KOPT-K1 (cell line): Measurements from ENCODE around the gene SLC6A1.
"Not testable (repeated sequence)": the region's sequence is repeated elsewhere in the genome, so short reads cannot be mapped to it uniquely, and the experiment has no call there.

Experiments
- H3K27ac ChIP-seq: fragments of 200-600 bp; sonication (generic); 2 replicates; pipeline ENCODE4 v1.5.1; 2016; ENCODE audit warnings: antibody characterized with exemption, mild to moderate bottlenecking, low read depth, low read length; ENCODE audit not compliant: poor library complexity, severe bottlenecking
- H3K36me3 ChIP-seq: fragments of 200-600 bp; sonication (generic); 2 replicates; pipeline ENCODE4 v1.5.1; 2017; ENCODE audit warnings: antibody characterized with exemption, mild to moderate bottlenecking, low read length, moderate library complexity; ENCODE audit not compliant: insufficient read depth
- H3K9me3 ChIP-seq: fragments of 200-600 bp; sonication (generic); 2 replicates; pipeline ENCODE4 v1.5.1; 2017; ENCODE audit warnings: antibody characterized with exemption, low read length, mild to moderate bottlenecking; ENCODE audit not compliant: insufficient read depth, poor library complexity, severe bottlenecking

The SLC6A1 gene

DNA sequence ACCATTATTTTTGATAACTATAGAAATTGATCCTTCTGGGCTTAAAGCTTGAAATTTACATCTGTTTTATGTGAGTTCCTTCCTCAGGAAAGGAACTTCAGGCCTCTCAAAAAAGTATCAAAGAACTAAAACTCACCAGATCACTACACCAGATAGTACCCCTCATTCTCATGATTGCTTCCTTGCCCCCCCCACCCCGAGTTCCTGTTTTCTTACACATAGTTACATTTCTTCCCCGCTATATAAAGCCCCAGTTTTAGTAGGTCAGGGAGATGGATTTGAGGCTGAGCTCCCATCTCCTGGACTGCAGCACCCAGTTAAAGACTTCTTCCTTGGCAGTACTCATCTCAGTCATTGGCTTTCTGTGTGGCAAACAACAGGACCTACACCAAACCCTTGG is 81.5 kb downstream of the SLC6A1 start:
- Histone ChIP-seq H3K27ac (no peak overlapping the region), H3K36me3 (no peaks in the 10 kb centered on the region), H3K9me3 (no peaks in the 10 kb centered on the region)

DNA sequence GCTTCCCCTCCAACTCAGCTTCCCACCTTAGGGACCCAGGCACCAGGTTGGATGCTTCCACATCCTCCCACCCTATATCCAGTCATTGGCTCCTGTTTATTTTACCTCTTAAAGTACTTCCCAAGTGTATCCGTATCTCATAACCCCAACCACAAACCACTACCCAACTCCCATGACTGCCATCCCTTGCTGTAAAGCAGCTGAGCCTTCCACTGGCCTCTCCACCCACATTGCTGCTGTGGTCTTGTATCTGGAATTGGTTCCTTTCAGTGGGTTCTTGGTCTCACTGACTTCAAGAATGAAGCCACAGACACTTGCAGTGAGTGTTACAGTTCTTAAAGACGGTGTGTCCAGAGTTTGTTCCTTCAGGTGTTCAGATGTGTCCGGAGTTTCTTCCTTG is 81.9 kb downstream of the SLC6A1 start:
- no peaks in the 10 kb centered on the region for H3K9me3 ChIP-seq
- H3K36me3 ChIP-seq = no peaks in the 10 kb centered on the region

DNA sequence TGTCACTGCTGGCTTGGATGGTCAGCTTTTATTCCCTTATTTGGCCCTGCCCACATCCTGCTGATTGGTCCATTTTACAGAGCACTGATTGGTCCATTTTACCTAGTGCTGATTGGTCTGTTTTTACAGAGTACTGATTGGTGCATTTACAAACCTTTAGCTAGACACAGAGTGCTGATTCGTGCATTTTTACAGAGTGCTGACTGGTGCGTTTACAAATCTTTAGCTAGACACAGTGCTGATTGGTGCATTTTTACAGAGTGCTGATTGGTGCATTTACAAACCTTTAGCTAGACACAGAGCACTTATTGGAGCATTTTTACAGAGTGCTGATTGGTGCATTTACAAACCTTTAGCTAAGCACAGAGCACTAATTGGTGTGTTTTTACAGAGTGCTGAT is 82.6 kb downstream of the SLC6A1 start:
- not testable (repeated sequence) for H3K36me3 ChIP-seq, H3K27ac ChIP-seq, H3K9me3 ChIP-seq

More for the DNA sequence above, 81.9 kb downstream of the SLC6A1 start:
- no peak overlapping the region for H3K27ac ChIP-seq

DNA sequence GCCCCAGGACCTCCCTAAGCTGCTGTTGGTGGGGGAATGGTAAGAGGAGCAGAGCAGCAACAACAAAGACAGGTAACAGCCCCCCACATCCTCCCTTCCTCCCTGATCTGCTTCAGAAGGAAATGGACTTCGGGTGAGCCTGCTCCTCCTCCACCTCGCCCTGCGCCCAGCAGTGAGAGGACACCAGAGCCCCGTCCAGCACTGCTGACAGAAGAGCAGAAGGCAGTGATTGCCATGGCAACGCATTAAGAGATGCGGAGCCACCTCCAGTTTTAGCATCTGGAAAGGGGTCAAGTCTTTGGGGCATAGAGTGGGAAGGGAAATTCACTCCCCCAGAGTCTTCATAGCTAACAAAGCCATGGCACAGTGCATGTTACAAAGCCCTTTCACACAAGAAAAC is 84.2 kb downstream of the SLC6A1 start:
- no peak overlapping the region for H3K27ac ChIP-seq
- no peaks in the 10 kb centered on the region for H3K36me3 ChIP-seq
- H3K9me3 ChIP-seq = no peaks in the 10 kb centered on the region

DNA sequence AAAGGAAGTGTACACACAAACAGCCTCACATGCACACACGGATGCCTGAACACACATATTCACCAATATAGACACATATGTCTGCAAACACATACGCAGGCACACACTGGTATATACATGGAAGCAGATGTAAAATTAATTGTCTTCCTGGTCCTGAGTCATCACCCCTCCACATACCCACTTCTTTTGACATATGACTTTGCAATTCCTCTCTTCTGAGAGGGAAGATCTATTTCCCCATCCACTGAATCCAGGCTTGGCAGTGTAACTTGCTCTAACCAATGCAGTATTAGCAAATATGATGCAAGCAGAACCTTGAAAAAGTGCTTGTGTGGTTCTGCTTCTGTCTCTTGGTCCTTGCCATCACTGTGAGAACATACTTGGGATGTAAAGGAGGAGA is 84.9 kb downstream of the SLC6A1 start:
- H3K9me3 ChIP-seq = no peaks in the 10 kb centered on the region
- no peaks in the 10 kb centered on the region for H3K36me3 ChIP-seq
- no peak overlapping the region for H3K27ac ChIP-seq

DNA sequence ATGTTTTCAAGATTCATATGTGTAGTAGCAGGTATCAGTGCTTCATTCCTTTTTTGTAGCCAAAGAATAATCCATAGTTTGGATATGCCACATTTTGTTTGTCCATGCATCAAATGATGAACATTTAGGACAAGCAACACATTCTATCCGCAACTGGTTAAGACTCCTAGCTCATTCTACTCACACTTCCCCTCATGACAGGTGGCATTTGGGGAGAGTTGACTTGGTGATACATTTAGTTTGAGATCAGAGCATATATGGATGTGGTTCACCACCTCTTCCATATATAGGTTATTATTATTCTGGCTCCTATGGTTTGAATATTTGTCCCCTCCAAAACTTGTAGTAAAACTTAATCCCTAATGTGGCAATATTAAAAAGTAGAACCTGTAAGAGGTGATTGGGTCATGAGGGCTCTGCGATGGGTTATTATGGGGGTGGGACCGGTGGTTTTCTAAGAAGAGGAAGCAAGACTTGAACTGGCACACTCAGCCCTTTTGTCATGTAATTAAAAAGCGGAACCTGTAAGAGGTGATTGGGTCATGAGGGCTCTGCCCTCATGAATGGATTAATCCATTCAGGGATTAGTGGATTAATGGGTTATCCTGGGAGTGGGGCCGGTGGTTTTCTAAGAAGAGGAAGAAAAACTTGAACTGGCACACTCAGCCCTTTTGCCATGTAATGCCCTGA is 86.4 kb downstream of the SLC6A1 start:
- Histone ChIP-seq H3K27ac (no peak overlapping the region), H3K9me3 (no peaks in the 10 kb centered on the region), H3K36me3 (no peaks in the 10 kb centered on the region)

DNA sequence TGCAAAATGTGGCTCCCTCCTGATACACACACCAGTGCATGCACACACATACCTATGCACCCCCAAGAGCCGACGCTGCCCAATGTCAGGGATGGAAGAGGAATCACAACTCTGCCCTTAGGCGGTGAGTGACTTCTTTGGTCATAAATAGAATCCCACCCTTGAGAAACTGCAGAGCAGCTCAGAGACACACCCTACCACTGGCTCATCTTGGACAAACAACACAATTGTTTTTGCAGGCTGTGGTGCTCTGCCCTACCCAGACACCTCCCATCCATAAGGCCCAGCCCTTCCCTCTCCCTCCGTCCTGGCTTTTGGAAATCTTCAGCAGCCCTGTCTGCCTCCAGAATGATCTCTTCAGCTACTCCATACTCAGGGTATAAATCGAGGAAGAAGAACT is 87.9 kb downstream of the SLC6A1 start:
- Histone ChIP-seq H3K27ac (no peak overlapping the region), H3K36me3 (no peaks in the 10 kb centered on the region), H3K9me3 (no peaks in the 10 kb centered on the region)

DNA sequence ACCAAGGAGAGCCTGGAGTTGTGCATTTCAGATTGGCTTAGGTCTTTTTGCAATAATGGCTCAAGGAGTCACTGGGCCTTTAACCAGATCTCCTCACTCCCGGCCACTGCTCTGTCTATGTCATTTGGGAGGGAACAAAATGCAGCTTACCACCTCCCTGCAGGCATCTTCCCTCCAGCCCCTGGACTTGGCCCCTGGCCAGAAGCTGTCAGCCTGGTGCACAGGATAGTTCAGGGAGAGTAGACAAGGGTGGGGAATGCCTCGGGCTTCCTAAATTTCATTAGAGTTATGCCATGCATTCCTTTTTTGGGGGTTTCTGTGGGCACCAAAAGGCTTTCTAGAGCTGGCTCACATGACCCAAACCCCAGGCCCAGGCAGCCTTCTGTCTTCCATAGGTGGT is 91.5 kb downstream of the SLC6A1 start:
- no peak overlapping the region for H3K27ac ChIP-seq
- no peaks in the 10 kb centered on the region for H3K36me3 ChIP-seq
- H3K9me3 ChIP-seq = no peaks in the 10 kb centered on the region

DNA sequence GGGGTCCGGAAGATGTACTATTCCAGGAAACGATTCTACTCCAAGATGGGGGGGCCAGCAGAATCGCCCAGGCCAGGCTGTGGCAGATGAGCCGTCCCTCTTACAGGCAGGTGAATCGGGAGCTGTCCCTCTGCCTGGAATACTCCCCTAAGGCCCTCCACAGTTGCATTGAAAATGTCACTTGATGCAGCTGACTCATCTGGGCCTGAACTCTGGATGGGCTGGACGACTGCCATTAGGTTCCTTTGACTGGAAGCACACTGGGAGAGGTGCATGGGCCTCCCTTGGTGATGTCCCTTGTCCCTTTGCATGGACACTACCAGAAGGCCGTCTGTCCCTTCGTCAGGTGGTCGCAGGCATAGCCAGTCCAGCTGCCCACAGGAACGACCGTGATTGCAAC is 92.1 kb downstream of the SLC6A1 start:
- Histone ChIP-seq H3K27ac (no peak overlapping the region), H3K36me3 (no peaks in the 10 kb centered on the region), H3K9me3 (no peaks in the 10 kb centered on the region)

DNA sequence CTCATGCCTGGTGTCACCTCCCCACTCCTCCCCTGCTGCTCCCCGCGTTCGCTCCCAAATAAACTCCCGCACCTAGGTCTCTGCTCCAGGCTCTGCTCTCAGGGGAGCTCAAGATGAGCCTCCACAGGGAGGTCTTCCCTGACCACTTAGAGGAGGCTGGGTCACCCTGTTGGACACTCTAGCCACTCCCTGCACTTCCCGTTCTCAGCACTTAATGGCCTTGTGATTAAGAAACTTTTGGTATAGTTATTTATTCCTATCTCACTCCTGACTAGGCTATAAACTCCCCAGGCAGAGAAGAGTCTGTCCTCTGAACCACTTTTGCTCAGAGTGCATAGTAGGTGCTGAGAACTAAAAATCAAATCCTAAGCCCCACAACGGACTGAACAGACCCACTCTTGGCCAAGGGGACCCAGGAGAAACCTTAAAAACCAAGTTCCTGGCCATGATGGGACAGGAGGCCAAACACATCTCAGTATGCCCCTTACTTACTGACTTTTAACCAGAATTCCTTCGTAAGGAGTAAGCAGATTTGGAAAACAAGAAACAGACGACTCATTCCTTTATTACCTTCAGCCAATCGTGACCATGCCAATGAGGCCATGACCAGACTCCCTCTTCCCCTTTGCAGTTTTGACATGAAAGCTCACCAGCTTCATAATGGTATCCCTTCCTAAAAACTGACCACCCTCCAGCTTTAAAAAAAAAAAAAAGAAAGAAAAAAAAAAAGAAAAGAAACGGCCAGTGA is 92.7 kb downstream of the SLC6A1 start:
- Histone ChIP-seq H3K27ac (no peak overlapping the region), H3K36me3 (no peaks in the 10 kb centered on the region), H3K9me3 (no peaks in the 10 kb centered on the region)

DNA sequence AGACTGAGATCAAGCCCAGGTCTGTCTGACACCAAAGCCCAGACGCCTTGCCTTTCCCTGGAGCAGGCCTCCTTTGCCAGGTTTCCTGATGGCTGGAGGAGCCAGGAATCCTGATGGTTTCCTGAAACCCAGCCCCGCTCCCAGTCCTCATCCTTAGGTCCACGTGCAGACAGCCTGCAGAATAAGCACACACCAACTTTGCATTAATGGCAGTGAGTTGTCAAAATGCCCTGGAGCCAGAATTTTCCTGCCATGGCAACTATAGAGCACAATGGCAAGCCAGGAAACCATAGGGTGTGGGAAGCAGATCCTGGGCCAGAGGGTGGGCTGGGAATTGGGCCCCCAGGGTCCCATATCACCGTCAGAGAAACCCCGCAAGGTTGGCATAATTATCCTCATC is 94.3 kb downstream of the SLC6A1 start:
- Histone ChIP-seq H3K36me3 (no peaks in the 10 kb centered on the region), H3K9me3 (no peaks in the 10 kb centered on the region), H3K27ac (no peak overlapping the region)

DNA sequence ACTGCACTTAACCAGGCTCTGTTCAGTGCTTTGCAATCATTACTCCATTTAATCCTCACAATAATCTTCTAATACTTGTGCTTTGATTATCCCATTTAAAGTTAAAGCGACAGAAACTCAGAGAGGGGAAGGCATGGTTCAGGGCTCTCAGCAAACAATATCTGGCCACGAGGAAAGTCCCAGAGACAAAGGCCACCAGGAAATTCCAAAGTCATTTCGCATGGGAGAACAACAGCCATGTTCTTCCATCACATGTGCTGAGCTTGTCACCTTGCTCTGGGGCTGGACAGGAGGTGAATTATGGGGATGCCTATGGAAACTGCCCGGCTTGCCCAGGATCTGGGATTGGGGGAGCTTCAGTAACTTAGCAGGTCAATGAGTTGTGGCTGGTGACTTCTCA is 95.5 kb downstream of the SLC6A1 start:
- Histone ChIP-seq H3K27ac (no peak overlapping the region), H3K9me3 (peaks cover 11% of the 10 kb centered on the region), H3K36me3 (no peaks in the 10 kb centered on the region)

DNA sequence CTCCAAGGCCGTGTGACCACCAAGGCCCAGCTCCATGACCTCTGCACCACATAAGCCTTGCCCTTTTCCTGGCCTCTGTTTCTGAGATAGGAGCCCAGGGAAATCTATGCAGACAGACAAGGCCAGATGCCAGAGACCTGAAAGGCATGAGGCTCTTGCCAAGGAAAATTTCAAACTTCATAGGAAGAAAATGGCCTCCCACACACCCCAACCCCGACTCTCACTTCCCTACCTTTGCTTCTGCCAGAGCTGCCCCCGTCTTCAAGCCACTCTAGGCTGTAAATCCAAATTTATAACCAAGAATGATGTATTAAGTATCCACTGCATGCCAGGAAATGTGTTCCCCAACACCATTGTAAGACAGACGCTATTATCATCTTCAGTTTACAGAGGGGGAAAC is 96.3 kb downstream of the SLC6A1 start:
- no peaks in the 10 kb centered on the region for H3K36me3 ChIP-seq
- H3K9me3 ChIP-seq = peaks cover 19% of the 10 kb centered on the region
- no peak overlapping the region for H3K27ac ChIP-seq
